Esophagus squamous epithelium (tissue), 4 donors: Measurements from ENCODE around the gene VSTM2L.

Experiments
- CTCF ChIP-seq, 6 experiments: fragments of 450-650 bp in 4 of 6; fragments of 200-600 bp in 2 of 6; sonication (generic) in 2 of 6; IDR thresholded peaks; one replicate each; pipeline ENCODE4 v1.5.1; 2016 to 2019; ENCODE audit warnings: antibody characterized with exemption in 6 of 6, mild to moderate bottlenecking in 4 of 6, moderate library complexity in 4 of 6
- POLR2A ChIP-seq, 4 donors: fragments of 450-650 bp; IDR thresholded peaks; one replicate each; pipeline ENCODE4 v1.6.1; 2017; ENCODE audit warnings: antibody characterized with exemption in 4 of 4, mild to moderate bottlenecking in 4 of 4, moderate library complexity in 3 of 4

- TF ChIP-seq POLR2A (IDR thresholded peaks at IDR 0.05) (no peak), CTCF (IDR thresholded peaks at IDR 0.05) (no peak)
These were observed 84.8 kb downstream of the VSTM2L start for GRCh38 chr20:37987602-37988290.
